ENCODE data around the gene DHX40. TPM values are rescaled to one million over a fixed set of nuclear protein-coding genes. Genes with fewer than 3 reads are reported as not detected.
A peak's percentile ranks its signal among the peaks of the same experiment; 100 is the strongest.
"Not testable (repeated sequence)": the region's sequence is repeated elsewhere in the genome, so short reads cannot be mapped to it uniquely, and the experiment has no call there.

The DHX40 gene
- polyA plus RNA-seq, 1 of the 3 experiments (the other 2 are of a cell fraction): 33.8 TPM

- TF ChIP-seq CTCF (IDR thresholded peaks at IDR 0.05) (peak; percentile 98), TAF1 (IDR thresholded peaks at IDR 0.05; ENCODE audit: borderline replicate concordance, low read depth, low read length) (no peak), ELF1 (IDR thresholded peaks at IDR 0.05) (no peak), SIN3A (IDR thresholded peaks at IDR 0.05; ENCODE audit: borderline replicate concordance, low read depth, low read length) (no peak), SMC3 (IDR thresholded peaks at IDR 0.05; ENCODE audit: low read depth, low read length) (peak; percentile 96), USF2 (IDR thresholded peaks at IDR 0.05; ENCODE audit: borderline replicate concordance, low read depth, low read length) (no peak), POLR2AphosphoS5 (IDR thresholded peaks at IDR 0.05; ENCODE audit: low read depth, low read length) (no peak), EZH2phosphoT487 (IDR thresholded peaks at IDR 0.05; ENCODE audit: borderline replicate concordance, low read depth) (no peak), TCF12 (IDR thresholded peaks at IDR 0.05) (no peak), YY1 (IDR thresholded peaks at IDR 0.05; ENCODE audit: low read depth) (no peak)
Observed at GRCh38 chr17:59521465-59522126, 43.8 kb upstream of the DHX40 start (continued).

- H3K27ac ChIP-seq (ENCODE audit: low read depth in 2 of 2, low read length in 1 of 2); H2AFZ ChIP-seq (ENCODE audit: low read depth); POLR2A ChIA-PET; H3K9me2 ChIP-seq; H3K9me3 ChIP-seq; H3K79me2 ChIP-seq (ENCODE audit: insufficient read depth); H4K20me1 ChIP-seq (ENCODE audit: insufficient read depth); H3K4me3 ChIP-seq (ENCODE audit: low read depth in 2 of 2, low read length in 1 of 2); H3K9ac ChIP-seq; H3K36me3 ChIP-seq (replicated peaks in 1 of 2; ENCODE audit: control insufficient read depth in 1 of 2, insufficient read depth in 2 of 2, low read length in 1 of 2); H3K27me3 ChIP-seq (ENCODE audit: insufficient read depth); DNase-seq; H3K4me2 ChIP-seq; H3K4me1 ChIP-seq (ENCODE audit: control insufficient read depth in 1 of 2, insufficient read depth in 2 of 2, low read depth in 1 of 2, low read length in 1 of 2); H3F3A ChIP-seq (replicated peaks; ENCODE audit: insufficient read depth): not testable (repeated sequence)
- CTCF ChIA-PET: interaction anchor here (1.0 to 5.5 kb wide), 4 partner anchors 11 to 214 kb away, joined by 3 to 105 read pairs (median 8); no protein-coding TSS in a partner anchor
- WGBS (ENCODE audit: low lambda C conversion rate): 62% methylated on average over 3 of the region's 3 CpGs
Observed at GRCh38 chr17:59524930-59525329, 40.5 kb upstream of the DHX40 start.

GRCh38 chr17:59525668-59526067, 39.7 kb upstream of the DHX40 start:
- Histone ChIP-seq H3K36me3 (replicated peaks in 1 of 2; ENCODE audit: control insufficient read depth in 1 of 2, insufficient read depth in 2 of 2, low read length in 1 of 2) (no peaks in the 10 kb centered on the region), H3K9ac (no peak overlapping the region), H3K27me3 (ENCODE audit: insufficient read depth) (no peaks in the 10 kb centered on the region), H3K4me2 (no peak overlapping the region), H3K4me1 (ENCODE audit: control insufficient read depth in 1 of 2, insufficient read depth in 2 of 2, low read depth in 1 of 2, low read length in 1 of 2) (peaks cover 0 to 3% of the 10 kb centered on the region in 2 experiments; a peak in 2 of 4 replicates), H3K4me3 (ENCODE audit: low read depth in 2 of 2, low read length in 1 of 2) (no peak overlapping the region), H3K27ac (ENCODE audit: low read depth in 2 of 2, low read length in 1 of 2) (no peak overlapping the region), H2AFZ (ENCODE audit: low read depth) (no peak overlapping the region), H3K79me2 (ENCODE audit: insufficient read depth) (no peaks in the 10 kb centered on the region), H3K9me2 (no peaks in the 10 kb centered on the region), H4K20me1 (ENCODE audit: insufficient read depth) (no peaks in the 10 kb centered on the region), H3K9me3 (no peaks in the 10 kb centered on the region), H3F3A (replicated peaks; ENCODE audit: insufficient read depth) (no peaks in the 10 kb centered on the region)
- 53% methylated on average over 2 of the region's 2 CpGs for WGBS (ENCODE audit: low lambda C conversion rate)
- DNase-seq: no peak
- POLR2A ChIA-PET: no interaction called here
- CTCF ChIA-PET: interaction anchor here (1.8 to 5.5 kb wide), 3 partner anchors 10 to 215 kb away, joined by 4 to 105 read pairs (median 13); no protein-coding TSS in a partner anchor
- TF ChIP-seq RXRA (IDR thresholded peaks at IDR 0.05; ENCODE audit: borderline replicate concordance, low read depth) (no peak), IRF3 (IDR thresholded peaks at IDR 0.05; ENCODE audit: low read depth, low read length) (no peak), NRF1 (IDR thresholded peaks at IDR 0.05; ENCODE audit: low read depth, low read length) (no peak), CTCF (IDR thresholded peaks at IDR 0.05) (no peak)

Data from SK-N-SH (cell line).